Hematopoietic multipotent progenitor cell (in vitro differentiated cells): ENCODE data around the gene AUTS2. TPM values are rescaled to one million over a fixed set of nuclear protein-coding genes. Genes with fewer than 3 reads are reported as not detected.

ENCODE experiments used
- DNase-seq, 3 donors: peaks; one replicate each; pipeline ENCODE4 v3.0.0-alpha.2; 2011 to 2015; ENCODE audit warnings: low read depth in 2 of 3, low spot score in 2 of 3
- total RNA-seq: library from RNA; depleted of rRNA; stranded (reverse); fragments of >200 nt; gene quantifications from one replicate; pipeline ENCODE4 v1.2.3, GENCODE V29; 2012

The AUTS2 gene
- 14.8 TPM for total RNA-seq

GRCh38 chr7:69598081-69598486, at the start of gene AUTS2:
AUTS2 (plus strand) TSS chr7:69598475; CDS start chr7:69599654, 1,179 bp downstream.
- peak in 2 of 3 donors; percentile 95 to 98 for DNase-seq

- DNase-seq, result no peak
Measured at GRCh38 chr7:69550991-69551390, 47.3 kb upstream of the AUTS2 start.

- DNase-seq, result no peak
Measured at GRCh38 chr7:69553190-69553589, 45.1 kb upstream of the AUTS2 start.

GRCh38 chr7:69561266-69561960, 36.9 kb upstream of the AUTS2 start:
- DNase-seq, result no peak

GRCh38 chr7:69564454-69565417, 33.5 kb upstream of the AUTS2 start:
- DNase-seq, result peak in 2 of 3 donors; percentile 29 to 64

GRCh38 chr7:69567800-69568199, 30.5 kb upstream of the AUTS2 start:
- DNase-seq, result no peak

GRCh38 chr7:69568266-69568665, 30.0 kb upstream of the AUTS2 start:
- no peak for DNase-seq

GRCh38 chr7:69575651-69576050, 22.6 kb upstream of the AUTS2 start:
- no peak for DNase-seq

GRCh38 chr7:69577221-69577620, 21.1 kb upstream of the AUTS2 start:
- no peak for DNase-seq

- no peak for DNase-seq
Measured at GRCh38 chr7:69585169-69585568, 13.1 kb upstream of the AUTS2 start.

- DNase-seq, result no peak
Measured at GRCh38 chr7:69586321-69586720, 12.0 kb upstream of the AUTS2 start.

- DNase-seq, result no peak
Measured at GRCh38 chr7:69588773-69589172, 9.5 kb upstream of the AUTS2 start.

- no peak for DNase-seq
Measured at GRCh38 chr7:69591805-69592204, 6.5 kb upstream of the AUTS2 start.

GRCh38 chr7:69593511-69593910, 4.8 kb upstream of the AUTS2 start:
- no peak for DNase-seq

GRCh38 chr7:69595415-69595814, 2.9 kb upstream of the AUTS2 start:
- DNase-seq, result no peak

- DNase-seq, result no peak
Measured at GRCh38 chr7:69596056-69596455, 2.2 kb upstream of the AUTS2 start.

GRCh38 chr7:69596723-69597277, 1.5 kb upstream of the AUTS2 start:
- DNase-seq, result no peak

- DNase-seq, result peak in 2 of 3 donors; percentile 47 to 59
Measured at GRCh38 chr7:69597278-69598076, 798 bp upstream of the AUTS2 start.

- DNase-seq, result peak in 1 of 3 donors; percentile 57
Measured at GRCh38 chr7:69598487-69599285, 411 bp downstream of the AUTS2 start.
